Central memory CD4-positive, alpha-beta T cell (primary cell): ENCODE measurements around the gene ARHGEF3.
"Not testable (repeated sequence)": the region's sequence is repeated elsewhere in the genome, so short reads cannot be mapped to it uniquely, and the experiment has no call there.

ENCODE experiments used
- DNase-seq: peaks from one replicate; pipeline ENCODE4 v3.0.0; 2022

ARHGEF3 gene

DNA sequence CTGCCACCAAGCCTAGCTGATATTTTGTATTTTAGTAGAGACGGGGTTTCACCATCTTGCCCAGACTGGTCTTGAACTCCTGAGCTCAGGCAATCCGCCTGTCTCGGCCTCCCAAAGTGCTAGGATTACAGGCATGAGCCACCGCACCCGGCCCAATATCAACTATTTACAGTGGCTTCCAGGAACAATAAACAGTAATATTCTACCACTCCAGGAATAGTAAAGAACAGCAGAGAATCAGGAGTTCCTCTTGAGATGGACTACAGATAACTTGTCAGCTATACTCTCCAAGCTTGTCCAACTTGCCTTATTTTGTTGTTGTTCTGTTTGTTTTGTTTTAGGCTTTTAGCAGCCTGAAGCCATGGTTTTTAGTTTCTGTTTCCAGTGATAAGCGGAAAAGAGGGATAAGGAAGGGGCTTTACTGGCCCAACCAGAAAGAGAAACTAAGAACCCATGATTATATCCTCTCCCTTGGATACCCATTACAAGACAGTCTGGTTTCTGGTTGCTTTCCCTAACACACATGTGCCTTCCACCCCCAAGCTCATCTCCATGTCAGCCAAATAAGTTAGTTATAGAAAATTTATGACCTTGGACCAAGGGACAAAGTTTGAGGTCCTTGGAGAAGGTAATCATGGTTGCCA, 36.7 kb downstream of the ARHGEF3 start:
- no peak for DNase-seq

DNA sequence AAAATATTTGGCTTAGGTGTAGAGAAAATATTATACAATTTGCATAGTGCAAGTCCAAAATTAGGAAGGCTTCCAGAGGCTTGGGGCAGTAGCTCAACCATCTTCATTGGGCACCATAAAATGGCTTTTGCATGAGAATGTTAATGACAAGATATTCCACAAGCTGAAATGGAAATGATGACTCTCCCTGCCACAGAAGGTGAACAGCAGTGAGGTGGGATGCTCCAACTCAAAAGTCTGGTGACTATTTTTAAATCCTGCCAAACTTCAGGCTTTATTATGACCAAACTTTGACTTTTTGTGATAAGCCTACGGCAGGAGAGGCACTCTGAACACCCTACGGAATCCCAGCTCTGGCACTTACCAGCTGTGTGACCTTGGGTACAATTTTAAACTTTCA, 37.6 kb downstream of the ARHGEF3 start:
- no peak for DNase-seq

DNA sequence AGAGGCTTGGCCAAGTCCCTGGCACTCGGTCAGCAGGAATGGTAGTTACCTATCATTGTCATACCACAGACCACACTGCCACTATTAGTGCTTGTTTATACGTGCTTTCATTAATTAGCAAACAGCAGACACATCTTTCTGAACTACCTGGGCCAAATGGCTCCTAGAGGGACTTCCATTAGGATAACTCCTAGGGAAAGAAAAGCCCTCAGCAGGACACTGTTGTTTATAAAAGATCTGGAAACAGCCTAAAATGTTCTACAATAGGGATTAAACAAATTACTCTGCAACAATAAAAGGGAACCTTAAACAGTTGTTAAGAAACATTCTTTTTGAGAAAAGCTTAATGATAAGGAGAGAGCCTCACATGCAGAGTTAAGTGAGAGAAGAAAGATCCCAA, 38.5 kb downstream of the ARHGEF3 start:
- DNase-seq = no peak

DNA sequence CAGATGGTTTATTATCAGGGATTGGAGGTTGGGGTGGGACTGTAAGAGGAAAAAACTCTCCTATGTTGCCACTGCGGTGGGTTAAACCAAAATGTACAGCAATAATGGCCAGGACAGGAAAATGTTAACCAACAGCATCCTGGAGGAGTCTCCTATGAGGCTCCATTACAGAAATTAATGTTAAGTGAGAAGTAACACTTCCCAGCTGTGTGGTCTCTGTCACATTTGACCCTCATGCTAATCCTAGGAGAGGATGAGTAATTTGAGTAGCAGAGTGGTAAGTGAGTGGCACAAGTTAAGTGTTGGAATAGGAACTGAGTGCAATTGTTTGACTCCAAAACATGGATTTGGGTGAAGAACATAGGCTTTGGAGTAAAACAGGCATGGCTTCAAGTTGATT, 39.0 kb downstream of the ARHGEF3 start:
- DNase-seq = no peak

DNA sequence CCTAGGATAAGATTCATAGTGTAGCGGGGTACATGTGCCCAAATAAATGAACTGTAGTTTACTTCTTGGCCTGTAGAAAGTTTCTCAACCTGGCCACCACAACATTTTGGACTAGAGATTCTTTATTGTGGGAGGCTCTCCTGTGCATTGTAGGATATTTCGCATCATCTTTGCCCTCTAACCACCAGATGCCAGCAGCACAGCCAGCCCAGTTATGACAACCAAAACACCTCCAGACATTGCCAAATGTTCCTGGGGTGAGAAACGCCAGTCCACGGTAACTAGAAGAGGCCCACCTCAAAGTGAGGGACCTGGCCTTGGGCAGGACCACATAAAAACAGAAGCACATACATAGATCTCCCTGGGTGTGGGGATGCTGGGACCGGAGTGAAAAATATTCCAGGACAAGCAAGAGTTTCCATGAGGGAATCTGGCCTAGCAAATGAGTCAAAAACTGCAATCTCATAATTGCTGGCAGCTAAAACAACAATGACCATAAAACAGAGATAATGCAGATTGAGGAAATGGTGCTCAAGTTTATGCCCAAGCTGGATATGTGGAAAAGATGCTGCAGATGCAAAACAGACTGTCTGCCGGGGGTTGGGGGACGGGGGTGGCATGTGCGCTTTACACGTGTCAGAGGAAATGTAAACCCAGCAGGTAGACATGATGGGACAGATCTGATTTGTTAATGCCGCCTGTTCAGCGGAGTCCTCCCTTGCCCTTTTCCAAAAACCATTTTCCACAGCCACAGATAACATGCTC, 39.7 kb downstream of the ARHGEF3 start:
- DNase-seq = no peak

DNA sequence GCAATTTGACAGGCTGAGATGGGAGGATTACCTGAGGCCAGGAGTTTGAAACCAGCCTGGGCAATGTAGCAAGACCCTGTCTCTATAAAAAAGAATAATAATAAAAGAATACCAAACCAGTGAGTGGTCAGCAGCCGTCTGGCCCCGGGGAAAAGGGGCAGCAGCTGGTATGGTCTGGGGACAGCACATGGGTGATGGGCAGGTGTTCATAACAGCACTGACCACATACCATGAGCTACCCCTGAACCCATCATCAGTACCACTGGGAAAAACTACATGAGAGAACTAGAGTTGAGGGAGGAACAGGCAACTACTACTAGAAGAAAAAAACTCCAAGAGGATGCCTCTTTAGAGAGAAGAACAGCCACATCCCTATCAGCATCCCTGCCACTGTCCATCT, 40.7 kb downstream of the ARHGEF3 start:
- DNase-seq = no peak

DNA sequence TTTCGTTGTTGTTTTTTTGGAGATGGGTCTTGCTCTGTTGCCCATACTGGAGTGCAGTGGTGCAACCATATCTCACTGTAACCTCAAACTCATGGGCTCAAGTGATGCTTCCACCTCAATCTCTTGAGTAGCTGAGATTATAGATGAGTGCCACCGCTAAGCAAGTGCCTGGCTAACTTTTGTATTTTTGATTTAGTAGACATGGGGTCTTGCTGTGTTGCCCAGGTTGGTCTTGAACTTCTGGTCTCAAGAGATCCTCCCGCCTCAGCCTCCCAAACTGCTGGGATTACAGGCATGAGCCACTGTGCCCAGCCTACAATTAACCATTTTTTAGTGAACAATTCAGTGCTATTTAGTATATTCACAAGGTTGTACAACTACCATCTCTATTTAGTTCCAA, 42.2 kb downstream of the ARHGEF3 start:
- no peak for DNase-seq

DNA sequence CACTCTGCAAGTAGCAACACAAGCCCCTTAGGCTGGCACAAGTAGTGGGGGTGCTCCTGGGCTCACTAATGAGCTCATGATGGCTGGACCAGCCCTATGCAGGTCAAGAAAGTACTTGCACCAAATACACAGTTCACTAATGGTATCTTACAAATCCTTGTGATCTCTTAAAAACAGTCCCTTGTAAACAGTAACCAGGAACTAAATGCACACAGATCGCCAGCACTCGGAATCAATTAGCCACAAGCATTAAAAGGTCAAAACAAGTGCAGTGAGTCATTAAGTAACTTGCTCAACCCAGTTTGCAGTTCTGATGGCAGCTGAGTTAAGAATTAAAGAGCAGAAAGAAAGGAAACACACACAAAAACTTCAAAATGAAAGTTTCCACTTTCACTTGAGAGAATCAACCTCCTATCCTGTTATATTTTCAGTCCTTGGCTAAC, 43.2 kb downstream of the ARHGEF3 start:
- peak; percentile 9 for DNase-seq

DNA sequence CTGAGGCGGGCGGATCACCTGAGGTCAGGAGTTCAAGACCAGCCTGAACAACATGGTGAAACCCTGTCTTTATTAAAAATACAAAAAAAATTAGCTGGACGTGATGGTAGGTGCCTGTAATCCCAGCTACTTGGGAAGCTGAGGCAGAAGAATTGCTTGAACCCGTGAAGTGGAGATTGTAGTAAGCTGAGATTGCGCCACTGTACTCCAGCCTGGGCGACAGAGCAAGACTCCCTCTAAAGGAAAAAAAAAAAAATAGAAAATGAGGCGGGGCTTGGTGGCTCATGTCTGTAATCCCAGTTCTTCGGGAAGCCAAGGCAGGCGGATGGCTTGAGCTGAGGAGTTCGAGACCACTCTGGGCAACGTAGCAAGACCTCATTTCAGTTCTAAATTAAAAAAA, 43.7 kb downstream of the ARHGEF3 start:
- DNase-seq = not testable (repeated sequence)

DNA sequence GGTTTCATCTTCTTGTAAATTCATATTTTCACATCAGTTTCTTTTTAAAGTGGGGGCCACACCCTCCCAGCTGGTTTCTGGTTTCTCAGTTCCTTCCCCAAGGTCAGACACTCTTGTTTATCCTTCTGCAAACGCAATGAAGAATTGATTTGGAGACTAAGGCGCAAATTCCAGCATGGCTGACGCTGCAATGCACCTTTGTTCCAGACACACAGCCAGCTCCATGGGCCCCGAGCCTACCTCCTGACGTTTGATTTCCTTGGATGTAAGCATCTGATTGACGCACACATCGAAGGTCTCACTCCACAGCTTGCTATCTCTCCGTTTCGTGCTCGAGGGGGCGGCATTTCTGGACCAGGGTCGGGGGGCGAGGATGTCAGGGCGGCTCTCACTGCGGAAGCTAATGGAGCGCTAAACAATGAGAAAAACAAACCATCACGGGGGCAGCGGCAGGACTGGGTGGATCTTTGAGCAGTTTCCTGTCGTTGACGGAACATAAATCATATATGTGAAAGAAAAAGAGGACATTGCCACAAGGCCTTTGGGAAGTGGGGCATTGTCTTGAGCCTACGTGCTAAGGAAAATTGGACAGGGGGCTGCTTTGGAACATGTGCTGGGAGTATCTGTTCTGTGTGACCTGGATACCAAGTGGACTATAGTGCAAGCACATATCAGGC, 46.9 kb downstream of the ARHGEF3 start:
- DNase-seq = peak; percentile 29

DNA sequence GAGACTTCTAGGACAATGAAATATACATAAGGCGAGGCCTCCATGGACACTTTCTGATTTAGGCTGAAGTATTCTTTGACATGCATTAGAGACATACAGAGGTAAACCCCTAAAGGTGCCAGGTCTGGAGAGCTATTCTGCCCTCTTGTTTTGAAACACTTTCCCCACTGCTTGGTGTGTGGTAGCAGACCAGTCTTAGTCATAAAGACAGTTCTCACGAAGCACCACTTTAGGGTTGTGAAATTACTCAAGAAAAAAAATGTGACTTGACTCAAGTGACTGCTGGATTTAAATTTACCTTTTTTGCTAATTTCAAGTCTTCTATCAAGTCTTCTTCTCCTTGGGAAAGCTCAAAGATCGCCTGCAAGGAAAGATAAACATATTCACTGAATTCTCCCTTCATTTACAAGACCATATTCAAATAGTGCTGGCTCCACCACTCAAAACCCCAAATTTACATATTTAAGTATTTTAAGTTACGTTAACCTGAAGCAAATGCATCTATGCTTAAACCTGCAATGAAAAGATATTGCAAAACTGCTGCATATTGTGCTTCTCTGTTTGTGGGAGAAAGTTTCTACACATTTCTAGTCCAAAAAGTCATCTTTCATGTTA, 48.4 kb downstream of the ARHGEF3 start:
- no peak for DNase-seq

DNA sequence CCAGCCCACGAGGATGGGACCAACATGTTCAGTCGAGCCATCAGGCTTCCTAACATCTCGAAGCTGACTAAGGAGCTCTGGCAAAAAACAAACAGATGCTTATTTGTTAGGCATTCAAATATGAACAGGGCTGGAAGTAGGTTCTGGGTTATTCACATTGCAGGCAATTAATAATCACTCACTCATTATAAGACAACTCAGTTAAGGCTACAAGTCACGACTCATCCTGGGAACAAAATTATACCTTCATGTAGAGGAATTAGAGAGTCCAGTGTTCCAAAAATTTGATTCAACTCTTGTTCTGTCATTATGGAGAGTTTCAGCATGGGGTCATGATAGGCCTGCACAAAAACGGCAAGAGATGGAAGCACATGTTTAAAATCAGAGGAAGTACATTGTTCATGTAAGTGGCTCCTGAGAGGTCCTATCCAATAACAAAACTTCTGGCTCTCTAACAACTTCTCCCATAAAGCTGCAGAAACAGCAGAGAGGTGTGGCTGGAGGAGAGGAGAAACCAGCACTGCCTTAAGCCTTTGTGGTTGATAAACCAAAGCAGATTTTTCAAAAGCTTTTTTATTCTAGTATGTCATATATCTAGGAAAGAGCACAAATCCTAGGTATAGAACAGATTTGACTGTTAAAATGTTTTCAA, 50.6 kb downstream of the ARHGEF3 start:
- no peak for DNase-seq

DNA sequence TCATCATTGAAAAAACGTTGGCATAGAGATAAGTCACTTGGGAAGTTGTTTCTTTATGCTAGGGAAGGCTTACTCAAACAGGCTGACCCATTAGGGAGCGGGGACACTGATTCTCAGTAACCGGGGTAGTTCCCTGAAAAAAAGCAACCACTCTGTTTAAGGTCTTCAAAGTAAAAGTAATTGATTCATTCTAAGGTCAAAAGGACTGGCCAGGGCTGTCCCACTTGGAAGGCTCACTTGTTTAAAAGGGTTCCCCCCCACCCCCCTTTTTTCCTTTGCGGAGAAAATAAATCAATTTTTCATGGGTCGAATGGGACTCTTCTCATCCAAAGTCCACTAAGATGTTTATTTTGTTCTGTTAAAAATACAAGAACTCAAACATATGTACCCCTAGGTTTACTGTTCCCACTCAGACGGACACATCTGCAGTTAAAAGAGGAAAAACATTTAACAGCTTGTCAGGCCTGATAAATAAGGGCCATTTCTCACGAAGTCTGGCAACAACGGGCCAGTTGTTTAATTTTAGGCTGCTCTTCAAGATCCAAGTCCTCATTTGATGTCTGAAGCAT, 53.0 kb downstream of the ARHGEF3 start:
- DNase-seq = no peak

DNA sequence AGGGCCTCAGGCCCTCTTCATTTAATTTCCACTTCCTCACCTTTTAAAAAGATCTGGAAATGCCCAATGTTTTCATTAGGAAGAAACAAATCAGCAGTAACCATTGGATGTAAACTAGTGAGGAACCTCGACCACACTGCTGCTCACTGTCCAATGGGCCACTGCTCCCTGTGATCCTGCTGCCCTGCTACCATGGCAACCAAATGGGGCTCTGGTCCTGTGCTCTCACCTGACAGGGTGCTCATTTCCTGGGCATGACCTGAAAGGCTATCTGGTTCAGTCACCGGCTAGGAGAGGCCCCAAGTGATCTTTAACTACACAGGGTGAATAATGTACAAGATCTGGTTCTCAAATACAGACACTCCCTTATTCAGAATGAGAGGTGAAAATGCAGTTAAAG, 54.6 kb downstream of the ARHGEF3 start:
- no peak for DNase-seq

DNA sequence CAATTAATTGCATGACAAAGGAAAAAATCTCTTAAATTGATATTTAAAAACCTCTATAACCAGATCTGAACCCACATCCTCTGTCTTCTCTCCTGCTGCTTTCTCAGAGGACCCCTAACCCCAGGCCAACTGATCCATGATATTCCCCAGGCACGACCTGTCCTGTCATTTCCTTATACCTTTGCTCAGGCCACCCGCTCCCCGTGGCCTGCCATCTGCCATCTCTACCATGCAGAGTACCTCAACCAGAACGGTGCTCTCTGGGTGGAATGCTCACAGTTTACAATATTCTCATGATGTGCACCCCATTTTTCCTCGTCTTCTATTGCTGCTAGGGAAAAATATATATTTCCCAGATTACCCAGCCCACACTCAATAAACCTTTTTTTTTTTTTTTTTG, 57.7 kb downstream of the ARHGEF3 start:
- DNase-seq = no peak

DNA sequence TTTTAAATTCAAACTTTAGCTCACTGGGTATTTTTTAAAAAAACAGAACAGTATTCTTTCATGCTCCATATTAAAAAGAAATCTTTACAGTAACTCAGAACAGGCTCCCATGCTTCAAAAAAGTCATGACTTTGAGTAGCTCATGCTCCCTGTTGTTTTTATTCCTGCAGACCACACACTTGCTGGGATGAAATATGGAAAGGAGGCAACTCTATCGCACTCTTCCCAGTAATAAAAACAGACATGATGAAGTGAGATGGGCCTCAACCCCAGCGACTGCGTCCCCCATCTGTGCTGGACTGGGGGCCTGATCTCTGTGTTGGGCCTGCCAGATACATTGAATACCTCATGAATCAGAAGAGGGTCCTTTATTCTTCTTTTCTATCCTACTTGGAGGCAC, 58.9 kb downstream of the ARHGEF3 start:
- no peak for DNase-seq

DNA sequence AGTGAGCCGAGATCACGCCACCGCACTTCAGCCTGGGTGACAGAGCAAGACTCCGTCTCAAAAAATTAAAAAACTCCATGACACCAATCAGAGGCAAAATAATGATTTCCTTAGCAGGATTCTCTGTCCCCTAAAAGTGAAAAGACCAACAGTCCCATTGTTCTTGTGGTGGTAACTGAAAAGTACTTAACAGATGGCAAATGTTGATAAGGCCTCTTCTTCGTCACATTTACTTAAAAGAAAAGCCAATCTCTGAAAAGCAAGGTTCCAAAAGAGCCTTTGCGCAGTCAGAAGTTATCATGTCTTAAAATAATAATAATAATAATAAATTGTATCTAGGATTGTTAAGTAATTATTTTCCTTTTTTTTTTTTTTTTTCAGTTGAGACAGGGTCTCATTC, 62.7 kb downstream of the ARHGEF3 start:
- DNase-seq = no peak

DNA sequence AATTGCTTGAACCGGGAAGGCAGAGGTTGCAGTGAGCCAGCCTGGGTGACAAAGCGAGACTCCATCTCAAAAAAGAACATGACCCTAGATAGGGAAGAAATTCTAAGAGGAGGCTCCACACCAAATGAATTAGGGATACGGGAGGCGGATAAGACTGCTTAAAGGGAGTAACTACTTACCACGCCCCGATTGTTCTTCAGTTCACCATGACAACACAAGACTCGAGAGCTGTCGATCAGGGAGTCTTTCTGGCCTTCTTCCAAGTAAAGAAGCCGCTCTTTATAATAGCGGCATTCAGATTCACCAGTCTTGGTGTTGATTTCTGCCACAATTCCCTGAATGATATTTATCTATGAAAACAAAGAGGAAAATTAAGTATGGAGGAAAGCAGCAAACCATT, 64.7 kb downstream of the ARHGEF3 start:
- DNase-seq = no peak

DNA sequence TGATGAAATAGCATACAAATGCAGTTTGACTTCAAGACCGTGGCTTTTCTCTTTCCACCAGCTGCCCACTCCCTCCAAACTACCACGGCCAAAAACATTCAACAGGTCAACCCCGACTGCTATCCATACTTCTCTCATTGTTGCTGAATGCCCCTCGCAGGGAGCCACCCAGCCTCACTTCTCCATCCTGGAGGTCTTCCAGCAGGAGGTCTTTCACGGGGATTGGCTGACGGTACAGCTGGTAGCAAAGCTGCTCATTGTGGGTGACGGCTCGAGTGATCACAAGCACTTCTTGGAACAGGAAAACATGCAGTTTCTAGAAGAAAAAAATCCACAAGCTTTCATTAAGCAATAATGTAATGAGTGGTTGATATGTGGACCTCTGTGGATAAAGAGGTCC, 69.6 kb downstream of the ARHGEF3 start:
- no peak for DNase-seq

DNA sequence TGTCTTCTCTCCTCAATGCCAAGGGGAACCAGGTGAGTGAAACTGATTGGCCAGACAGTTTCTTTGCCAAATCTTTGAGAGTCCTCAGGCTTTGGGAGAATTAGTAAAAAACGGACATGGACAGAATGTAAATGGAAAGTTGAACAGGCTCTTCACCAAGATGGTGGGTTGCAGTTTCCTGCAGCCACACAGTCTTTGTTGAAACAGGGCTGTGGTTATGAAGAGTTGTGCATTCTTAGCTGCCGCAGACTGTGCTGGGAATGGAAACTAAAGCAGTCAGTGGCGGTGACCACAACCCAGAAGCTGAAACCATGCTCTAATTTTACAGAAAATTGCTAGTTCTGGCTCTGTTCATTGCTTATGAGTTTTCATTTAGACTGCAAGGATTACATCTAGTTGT, 76.6 kb downstream of the ARHGEF3 start:
- DNase-seq = peak; percentile 52

DNA sequence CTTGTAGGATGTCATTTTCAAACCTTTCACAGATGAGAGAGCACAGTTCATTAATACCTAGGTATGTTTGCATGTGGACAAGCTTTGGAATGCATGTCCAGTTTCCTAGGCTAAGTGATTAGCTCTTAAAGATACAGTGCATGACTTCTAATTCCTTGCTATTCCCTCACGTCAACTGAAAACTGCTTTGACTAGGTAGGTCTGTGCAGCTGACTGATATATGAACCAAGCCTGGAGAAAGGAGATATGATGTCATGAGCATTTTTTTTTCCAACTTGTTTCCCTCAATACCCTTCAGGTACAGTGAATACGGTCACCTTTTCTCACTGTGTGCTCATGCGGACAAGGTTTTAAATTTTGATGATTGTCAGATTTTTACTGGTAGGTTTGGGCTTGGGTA, 77.1 kb downstream of the ARHGEF3 start:
- no peak for DNase-seq

DNA sequence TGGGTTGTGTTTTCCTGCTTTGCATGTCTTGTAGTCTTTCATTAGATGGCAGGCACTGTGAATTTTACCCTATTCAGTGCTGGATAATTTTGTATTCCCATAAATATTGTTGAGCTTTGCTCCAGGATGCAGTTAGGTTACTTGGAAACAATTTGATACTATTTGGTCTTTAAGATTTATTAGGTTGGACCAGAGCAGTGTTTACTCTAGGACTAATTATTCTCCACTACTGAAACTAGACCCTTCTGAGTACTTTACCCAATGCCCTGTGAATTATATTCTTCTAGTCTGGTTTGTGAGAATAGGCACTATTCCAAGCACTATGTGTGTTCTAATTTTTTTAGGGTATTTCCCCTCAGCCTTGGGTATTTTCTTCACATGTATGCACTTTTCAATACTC, 80.9 kb downstream of the ARHGEF3 start:
- DNase-seq = no peak

DNA sequence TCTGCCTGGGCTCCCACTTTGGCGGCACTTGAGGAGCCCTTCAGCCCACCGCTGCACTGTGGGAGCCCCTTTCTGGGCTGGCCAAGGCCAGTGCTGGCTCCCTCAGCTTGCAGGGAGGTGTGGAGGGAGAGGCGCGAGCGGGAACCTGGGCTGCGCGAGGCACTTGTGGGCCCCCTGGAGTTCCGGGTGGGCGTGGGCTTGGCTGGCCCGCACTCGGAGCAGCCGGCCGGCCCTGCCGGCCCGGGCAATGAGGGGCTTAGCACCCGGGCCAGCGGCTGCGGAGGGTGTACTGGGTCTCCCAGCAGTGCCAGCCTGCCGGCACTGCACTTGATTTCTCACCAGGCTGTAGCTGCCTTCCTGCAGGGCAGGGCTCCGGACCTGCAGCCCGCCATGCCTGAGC, 82.9 kb downstream of the ARHGEF3 start:
- not testable (repeated sequence) for DNase-seq
